ENCODE data around the gene FLT4. TPM values are rescaled to one million over a fixed set of nuclear protein-coding genes. Genes with fewer than 3 reads are reported as not detected.
"Not testable (repeated sequence)": the region's sequence is repeated elsewhere in the genome, so short reads cannot be mapped to it uniquely, and the experiment has no call there.

FLT4 gene
- total RNA-seq, 4 donors from 2014 or later = 22.5 to 35.5 (median 25.1) TPM

DNA sequence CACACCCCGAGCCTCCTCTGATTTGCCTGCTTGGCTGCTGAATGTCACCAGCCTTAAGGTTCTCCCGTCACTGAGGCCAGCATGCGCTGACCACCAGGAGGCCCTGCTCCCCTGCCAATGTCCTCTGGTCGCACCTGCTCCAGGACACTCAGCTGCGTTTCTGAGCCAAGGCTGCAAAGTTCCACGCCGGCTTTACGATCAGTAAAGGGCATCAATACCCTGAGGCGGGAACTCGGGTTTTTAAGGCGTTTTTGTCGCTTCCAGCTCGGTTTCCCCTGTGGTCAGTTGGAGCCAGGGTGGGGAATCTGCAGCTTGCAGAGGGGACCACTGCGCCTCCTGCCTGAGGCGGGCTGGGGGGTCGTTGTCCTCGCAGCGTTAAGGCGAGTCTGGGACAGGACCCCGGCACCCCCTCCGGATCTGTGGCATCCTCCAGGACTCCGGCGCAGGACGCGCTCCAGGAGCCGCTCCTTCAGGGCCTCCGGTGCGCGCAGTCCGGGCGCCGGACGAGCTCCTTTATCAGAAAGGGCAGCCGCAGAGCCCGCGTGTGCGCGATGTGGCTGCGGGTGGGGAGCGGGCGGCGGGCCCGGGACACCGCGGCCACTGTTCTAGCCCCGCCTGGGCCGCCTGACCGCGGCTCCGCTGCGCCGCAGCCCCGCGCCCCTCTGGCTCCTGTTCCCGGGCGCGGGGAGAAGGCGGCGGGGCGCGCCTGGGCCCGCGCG, 24.1 kb upstream of the FLT4 start:
- peaks cover 0 to 11% of the 10 kb centered on the region in 2 donors for H3K27me3 ChIP-seq
- intact Hi-C loops (cut with DNase I; ENCODE audit: low total_unique reads) = no loop called here
- no peak overlapping the region for H3K27ac ChIP-seq
- no peak overlapping the region for H3K4me3 ChIP-seq
- no peaks in the 10 kb centered on the region for H3K4me1 ChIP-seq
- H3K36me3 ChIP-seq = no peaks in the 10 kb centered on the region
- H3K9me3 ChIP-seq = no peaks in the 10 kb centered on the region
- TF ChIP-seq POLR2A (IDR thresholded peaks at IDR 0.05) = no peak
- TF ChIP-seq, protein P1, sequence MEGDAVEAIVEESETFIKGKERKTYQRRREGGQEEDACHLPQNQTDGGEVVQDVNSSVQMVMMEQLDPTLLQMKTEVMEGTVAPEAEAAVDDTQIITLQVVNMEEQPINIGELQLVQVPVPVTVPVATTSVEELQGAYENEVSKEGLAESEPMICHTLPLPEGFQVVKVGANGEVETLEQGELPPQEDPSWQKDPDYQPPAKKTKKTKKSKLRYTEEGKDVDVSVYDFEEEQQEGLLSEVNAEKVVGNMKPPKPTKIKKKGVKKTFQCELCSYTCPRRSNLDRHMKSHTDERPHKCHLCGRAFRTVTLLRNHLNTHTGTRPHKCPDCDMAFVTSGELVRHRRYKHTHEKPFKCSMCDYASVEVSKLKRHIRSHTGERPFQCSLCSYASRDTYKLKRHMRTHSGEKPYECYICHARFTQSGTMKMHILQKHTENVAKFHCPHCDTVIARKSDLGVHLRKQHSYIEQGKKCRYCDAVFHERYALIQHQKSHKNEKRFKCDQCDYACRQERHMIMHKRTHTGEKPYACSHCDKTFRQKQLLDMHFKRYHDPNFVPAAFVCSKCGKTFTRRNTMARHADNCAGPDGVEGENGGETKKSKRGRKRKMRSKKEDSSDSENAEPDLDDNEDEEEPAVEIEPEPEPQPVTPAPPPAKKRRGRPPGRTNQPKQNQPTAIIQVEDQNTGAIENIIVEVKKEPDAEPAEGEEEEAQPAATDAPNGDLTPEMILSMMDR (IDR thresholded peaks at IDR 0.05) = no peak
- no peak for DNase-seq

DNA sequence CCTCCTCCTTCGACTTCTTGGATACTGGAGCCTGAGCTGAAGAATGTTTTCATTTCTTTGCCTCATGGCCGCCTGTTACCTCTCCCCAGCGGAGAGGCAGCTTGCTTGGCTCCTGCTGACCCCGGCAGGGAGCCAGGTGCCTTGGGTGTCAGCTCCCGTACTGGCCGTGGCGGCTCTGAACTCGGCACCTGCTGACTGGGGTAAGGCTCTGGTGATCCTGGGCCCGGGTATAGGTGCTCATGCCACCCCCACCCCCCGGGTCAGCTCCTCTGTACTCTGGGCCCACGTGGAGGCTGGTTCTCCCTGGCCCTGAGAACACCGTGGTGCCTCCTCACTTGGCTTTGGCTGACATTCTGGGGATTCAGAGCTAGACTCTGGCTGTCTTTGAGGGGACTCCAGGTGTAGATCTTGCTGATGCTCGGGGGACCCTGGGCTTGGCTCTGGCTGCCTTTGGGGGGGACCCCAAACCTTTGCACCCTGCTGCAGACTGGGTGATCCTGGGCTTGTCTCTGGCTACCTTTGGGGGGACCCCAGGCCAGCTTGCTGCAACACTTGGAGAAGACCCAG, 22.6 kb upstream of the FLT4 start:
- H3K27me3 ChIP-seq = peaks cover 0 to 11% of the 10 kb centered on the region in 2 donors
- H3K9me3 ChIP-seq; DNase-seq; H3K36me3 ChIP-seq; H3K4me1 ChIP-seq; intact Hi-C loops (cut with DNase I; ENCODE audit: low total_unique reads); H3K27ac ChIP-seq; H3K4me3 ChIP-seq: not testable (repeated sequence)

DNA sequence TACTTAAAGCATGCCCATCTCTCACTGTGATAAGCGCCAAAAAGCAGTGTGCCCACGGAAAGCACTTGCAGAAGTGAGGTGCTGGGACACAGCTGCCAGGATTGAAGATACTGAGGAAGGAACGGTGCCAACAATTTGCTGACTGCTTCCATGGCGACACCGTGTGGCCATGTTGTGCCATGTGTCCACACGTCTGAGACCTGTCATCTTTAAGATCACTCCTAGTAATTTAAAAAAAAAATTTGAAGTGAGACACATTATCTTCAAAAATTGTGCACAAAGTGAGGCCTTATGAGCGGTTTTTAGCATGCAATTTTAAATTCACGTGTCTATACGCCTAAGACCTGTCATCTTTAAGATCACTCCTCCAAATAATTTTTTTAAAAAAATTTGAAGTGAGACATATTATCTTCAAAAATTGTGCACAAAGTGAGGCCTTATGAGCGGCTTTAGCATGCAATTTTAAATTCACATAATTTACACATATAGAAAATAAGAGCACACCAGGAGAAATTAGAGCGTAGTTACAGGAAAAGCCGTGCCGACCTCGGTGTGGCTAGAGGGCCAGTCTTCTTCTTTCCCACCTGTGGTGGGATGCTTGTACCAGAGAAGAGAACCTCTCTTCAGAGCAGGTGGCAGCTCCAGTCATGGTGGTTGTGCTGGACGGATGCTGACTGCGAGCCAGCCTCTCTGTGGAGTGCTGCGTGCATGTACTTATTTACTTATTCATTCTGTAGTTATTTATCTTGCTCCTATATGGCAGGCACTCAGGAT, 21.4 kb upstream of the FLT4 start:
- H3K4me1 ChIP-seq = no peaks in the 10 kb centered on the region
- no peak for TF ChIP-seq POLR2A (IDR thresholded peaks at IDR 0.05)
- TF ChIP-seq, protein P1 (IDR thresholded peaks at IDR 0.05) = peak in 2 of 4 experiments; percentile 27 to 39
- H3K27ac ChIP-seq = no peak overlapping the region
- H3K4me3 ChIP-seq = no peak overlapping the region
- peaks cover 0 to 11% of the 10 kb centered on the region in 2 donors for H3K27me3 ChIP-seq
- no peaks in the 10 kb centered on the region for H3K36me3 ChIP-seq
- no peak for DNase-seq
- no peaks in the 10 kb centered on the region for H3K9me3 ChIP-seq
- intact Hi-C loops (cut with DNase I; ENCODE audit: low total_unique reads) = no loop called here

DNA sequence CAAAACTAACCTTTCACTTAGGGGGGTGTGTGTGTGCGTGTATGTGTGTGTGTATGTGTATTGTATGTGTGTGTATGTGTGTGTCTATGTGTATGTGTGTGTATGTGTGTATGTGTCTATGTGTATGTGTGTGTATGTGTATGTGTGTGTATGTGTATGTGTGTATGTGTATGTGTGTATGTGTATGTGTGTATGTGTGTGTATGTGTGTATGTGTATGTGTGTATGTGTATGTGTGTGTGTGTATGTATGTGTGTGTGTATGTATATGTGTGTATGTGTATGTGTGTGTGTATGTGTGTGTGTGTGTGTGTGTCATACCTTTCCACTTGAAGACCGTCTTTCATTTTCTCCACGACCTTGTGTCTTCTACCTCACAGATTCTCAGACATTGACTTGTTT, 20.8 kb upstream of the FLT4 start:
- H3K9me3 ChIP-seq = no peaks in the 10 kb centered on the region
- DNase-seq = no peak
- intact Hi-C loops (cut with DNase I; ENCODE audit: low total_unique reads) = no loop called here
- no peak overlapping the region for H3K4me3 ChIP-seq
- H3K36me3 ChIP-seq = no peaks in the 10 kb centered on the region
- H3K27ac ChIP-seq = no peak overlapping the region
- TF ChIP-seq, protein P1 (IDR thresholded peaks at IDR 0.05) = no peak
- TF ChIP-seq POLR2A (IDR thresholded peaks at IDR 0.05) = no peak
- H3K4me1 ChIP-seq = no peaks in the 10 kb centered on the region
- H3K27me3 ChIP-seq = peaks cover 0 to 11% of the 10 kb centered on the region in 2 donors

DNA sequence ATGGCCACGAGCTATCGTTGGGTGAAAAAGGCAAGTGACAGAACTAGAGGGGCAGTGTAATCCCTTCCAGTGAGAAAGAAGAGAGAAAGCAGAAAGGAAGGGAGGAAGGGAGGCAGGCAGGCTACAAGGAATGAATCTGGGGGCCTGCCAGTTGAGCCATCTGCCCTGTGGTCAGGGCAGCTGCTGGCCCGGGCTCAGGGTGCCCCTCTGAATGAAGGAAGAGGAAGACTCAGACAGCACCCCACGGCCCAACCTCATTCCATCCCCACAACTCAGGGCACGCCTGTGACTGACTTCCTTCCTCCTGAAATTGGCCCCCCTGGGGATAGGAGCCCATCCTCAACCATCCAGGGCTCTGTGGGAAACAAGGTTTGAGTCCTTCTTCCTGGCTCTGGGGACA, 20.3 kb upstream of the FLT4 start:
- Histone ChIP-seq H3K9me3 (no peaks in the 10 kb centered on the region), H3K27ac (no peak overlapping the region), H3K4me3 (no peak overlapping the region), H3K36me3 (no peaks in the 10 kb centered on the region), H3K4me1 (no peaks in the 10 kb centered on the region), H3K27me3 (peaks cover 0 to 11% of the 10 kb centered on the region in 2 donors)
- intact Hi-C loops (cut with DNase I; ENCODE audit: low total_unique reads) = no loop called here
- TF ChIP-seq POLR2A (IDR thresholded peaks at IDR 0.05) = no peak
- TF ChIP-seq, protein P1 (IDR thresholded peaks at IDR 0.05) = no peak
- no peak for DNase-seq
